SJCRH30 (cell line): ENCODE measurements around the gene ELAVL2. TPM values are rescaled to one million over a fixed set of nuclear protein-coding genes. Genes with fewer than 3 reads are reported as not detected.

Experiments
- DNase-seq, 2 experiments: peaks; one replicate each; pipeline ENCODE4 v3.0.0-alpha.2; 2015 to 2020
- H3K27ac ChIP-seq: fragments of 250-450 bp; sonication (Bioruptor Pico); 2 replicates; pipeline ENCODE4 v1.5.1; 2020; ENCODE audit warnings: mild to moderate bottlenecking, moderate library complexity
- H3K27me3 ChIP-seq: fragments of 250-450 bp; sonication (Bioruptor Pico); 2 replicates; pipeline ENCODE4 v1.5.1; 2020; ENCODE audit warnings: mild to moderate bottlenecking, moderate library complexity
- H3K36me3 ChIP-seq: fragments of 250-450 bp; sonication (Bioruptor Pico); 2 replicates; pipeline ENCODE4 v1.5.1; 2020; ENCODE audit warnings: mild to moderate bottlenecking, moderate library complexity
- H3K4me1 ChIP-seq: fragments of 250-450 bp; sonication (Bioruptor Pico); 2 replicates; pipeline ENCODE4 v1.5.1; 2020; ENCODE audit warnings: mild to moderate bottlenecking, moderate library complexity
- H3K4me3 ChIP-seq: fragments of 250-450 bp; sonication (Bioruptor Pico); 2 replicates; pipeline ENCODE4 v1.5.1; 2020; ENCODE audit warnings: mild to moderate bottlenecking, moderate library complexity
- H3K9me3 ChIP-seq: fragments of 250-450 bp; sonication (Bioruptor Pico); replicated peaks from 2 replicates; pipeline ENCODE4 v1.5.1; 2020; ENCODE audit warnings: mild to moderate bottlenecking, moderate library complexity
- total RNA-seq: library from RNA; depleted of rRNA; stranded (reverse); fragments of >200 nt; shearing (Covaris generic); gene quantifications from 2 replicates; pipeline ENCODE4 v1.2.3, GENCODE V29; 2014; rRNA removed

ELAVL2 gene
- total RNA-seq = 29.1 and 29.2 TPM in 2 replicates

DNA sequence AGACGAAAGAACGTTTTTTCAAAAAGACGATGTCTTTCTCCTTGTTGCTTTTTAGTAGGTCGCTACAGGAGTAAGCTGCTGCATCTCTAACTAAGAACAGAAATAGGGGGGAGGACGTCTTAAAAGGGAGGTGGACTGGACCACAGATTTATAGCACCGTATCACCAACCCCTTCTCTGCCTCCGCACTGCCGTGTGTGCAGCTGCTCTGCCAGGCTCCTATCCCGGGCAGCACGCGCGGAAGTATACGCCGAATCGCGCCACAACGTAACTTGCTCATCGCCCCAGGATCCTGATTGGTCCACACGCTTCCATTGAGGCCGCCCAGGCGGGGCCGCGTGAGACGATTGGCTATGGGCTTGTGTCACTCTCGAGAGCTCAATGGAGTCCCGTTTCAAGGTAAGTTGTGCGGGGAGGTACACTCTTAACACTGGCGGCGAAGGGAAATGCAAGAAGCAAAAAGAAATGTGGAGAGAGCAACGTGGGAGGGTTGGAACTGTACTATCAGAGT, at the start of gene ELAVL2:
Gene ELAVL2, minus strand, starts transcription at position 121 of the 510 bp plus-strand sequence. CDS start 64,006 bp downstream, outside the sequence.
- H3K27me3 ChIP-seq = no peaks in the 10 kb centered on the region
- peak within 1 kb of the TSS; percentile 62 for H3K4me3 ChIP-seq
- H3K4me1 ChIP-seq = no peaks in the 10 kb centered on the region
- peak within 1 kb of the TSS; percentile 31 for H3K27ac ChIP-seq
- DNase-seq = peak; percentile 98
- H3K9me3 ChIP-seq = no peaks in the 10 kb centered on the region
- H3K36me3 ChIP-seq = no peaks in the 10 kb centered on the region

DNA sequence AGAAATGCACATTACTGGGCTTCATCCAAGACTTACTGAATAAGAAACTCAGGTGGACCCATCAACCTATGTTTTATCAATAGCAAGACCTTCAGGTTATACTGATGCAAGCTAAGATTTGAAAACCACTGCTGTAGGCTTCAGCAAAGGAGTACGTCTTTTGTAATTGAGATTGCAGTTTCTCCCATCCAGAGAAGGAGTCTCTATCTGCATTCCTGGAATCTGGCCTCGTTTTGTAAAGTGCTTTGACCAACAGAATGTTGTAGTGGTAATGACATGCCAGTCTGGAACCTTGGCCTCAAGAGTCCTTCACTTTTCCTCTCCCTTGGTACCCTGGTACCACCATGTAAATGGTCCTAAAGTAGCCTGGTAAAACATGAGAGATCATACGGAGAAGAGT, 32.2 kb upstream of the ELAVL2 start:
- H3K9me3 ChIP-seq = no peaks in the 10 kb centered on the region
- H3K4me1 ChIP-seq = no peaks in the 10 kb centered on the region
- no peak overlapping the region for H3K27ac ChIP-seq
- no peak for DNase-seq
- no peaks in the 10 kb centered on the region for H3K27me3 ChIP-seq
- no peak overlapping the region for H3K4me3 ChIP-seq
- no peaks in the 10 kb centered on the region for H3K36me3 ChIP-seq

DNA sequence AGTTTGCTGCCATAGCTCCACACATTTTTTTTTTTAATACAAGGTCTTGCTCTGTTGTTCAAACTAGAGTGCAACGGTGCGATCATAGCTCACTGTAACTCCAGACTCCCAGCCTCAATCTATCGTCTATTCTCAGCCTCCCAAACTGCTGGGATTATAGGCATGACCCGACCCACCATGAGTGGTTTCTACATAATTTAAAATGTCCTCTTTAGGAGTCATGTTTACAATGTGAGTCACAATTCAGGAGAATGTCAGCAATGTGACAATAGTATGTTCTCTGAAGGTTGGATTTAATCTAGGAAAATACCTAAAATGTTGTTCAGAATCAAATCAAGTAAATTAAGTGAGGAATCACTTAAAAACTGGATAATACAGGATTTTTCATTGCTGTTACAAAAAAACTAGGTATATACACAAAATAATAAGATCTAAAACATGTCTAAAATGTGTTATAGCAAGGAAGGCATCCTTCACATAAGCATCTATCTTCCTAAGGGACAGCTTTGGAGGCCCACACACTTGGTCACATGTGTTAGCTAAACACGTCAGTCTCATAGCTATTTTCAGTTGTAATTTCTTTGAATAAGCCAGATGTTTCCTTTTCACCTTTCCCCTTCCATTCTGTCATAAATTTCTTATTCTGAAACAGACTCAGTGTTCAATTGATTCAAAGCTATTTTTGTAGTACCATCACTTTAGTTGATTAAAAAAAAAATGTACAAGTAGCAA, 30.0 kb upstream of the ELAVL2 start:
- H3K27ac ChIP-seq = no peak overlapping the region
- H3K36me3 ChIP-seq = no peaks in the 10 kb centered on the region
- no peak overlapping the region for H3K4me3 ChIP-seq
- H3K9me3 ChIP-seq = no peaks in the 10 kb centered on the region
- no peak for DNase-seq
- H3K27me3 ChIP-seq = no peaks in the 10 kb centered on the region
- H3K4me1 ChIP-seq = no peaks in the 10 kb centered on the region

DNA sequence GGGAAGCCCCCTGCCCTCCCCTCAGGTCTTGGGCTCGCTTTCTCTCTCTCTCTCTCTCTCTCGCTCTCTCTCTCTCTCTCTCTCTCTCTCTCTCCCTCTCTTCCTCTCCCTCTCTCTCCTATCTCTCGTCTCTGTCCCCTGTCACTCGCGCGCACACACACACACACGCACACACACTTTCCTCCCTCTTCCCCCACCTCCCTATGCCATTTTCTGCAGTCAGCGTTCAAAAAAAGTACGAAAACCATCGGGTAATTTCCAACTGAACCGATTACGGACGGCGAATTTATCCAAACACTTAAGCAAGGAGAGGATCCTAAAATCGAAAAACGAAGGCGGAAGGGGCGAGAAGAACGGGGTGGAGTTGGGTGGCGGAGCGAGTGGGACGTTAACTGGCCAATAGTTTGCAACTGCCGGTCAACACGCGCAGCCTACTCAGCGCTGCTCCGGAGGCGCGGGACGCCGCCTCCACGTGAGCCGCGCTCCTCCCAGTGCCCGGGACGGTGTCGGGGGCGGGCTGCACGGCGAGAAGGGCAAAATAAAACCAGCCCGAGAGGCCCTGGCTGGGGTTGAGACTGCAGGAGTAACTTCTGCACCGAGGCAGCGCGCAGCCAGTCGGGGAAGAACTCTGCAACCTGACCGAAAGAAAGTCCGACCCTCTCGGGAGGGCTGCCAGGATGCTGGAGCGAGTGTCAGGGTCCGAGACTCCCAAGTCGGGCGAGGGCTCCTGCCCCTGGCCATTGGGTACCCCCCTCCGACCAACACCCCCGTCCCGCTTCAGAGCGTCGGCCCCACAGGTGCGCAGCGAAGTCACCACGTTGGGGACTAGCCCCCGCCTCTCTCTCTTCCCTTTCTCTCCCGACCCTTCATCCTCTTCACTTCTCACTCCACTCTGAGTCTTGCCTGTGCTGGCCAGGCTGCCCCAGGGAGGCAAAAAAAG, 24.9 kb upstream of the ELAVL2 start:
- H3K4me1 ChIP-seq = no peaks in the 10 kb centered on the region
- no peaks in the 10 kb centered on the region for H3K27me3 ChIP-seq
- H3K9me3 ChIP-seq = no peaks in the 10 kb centered on the region
- H3K4me3 ChIP-seq = peak overlapping the region; percentile 69
- peak overlapping the region; percentile 17; the same call in 1 of the 2 replicates for H3K27ac ChIP-seq
- no peaks in the 10 kb centered on the region for H3K36me3 ChIP-seq
- DNase-seq = peak; percentile 66 to 76

DNA sequence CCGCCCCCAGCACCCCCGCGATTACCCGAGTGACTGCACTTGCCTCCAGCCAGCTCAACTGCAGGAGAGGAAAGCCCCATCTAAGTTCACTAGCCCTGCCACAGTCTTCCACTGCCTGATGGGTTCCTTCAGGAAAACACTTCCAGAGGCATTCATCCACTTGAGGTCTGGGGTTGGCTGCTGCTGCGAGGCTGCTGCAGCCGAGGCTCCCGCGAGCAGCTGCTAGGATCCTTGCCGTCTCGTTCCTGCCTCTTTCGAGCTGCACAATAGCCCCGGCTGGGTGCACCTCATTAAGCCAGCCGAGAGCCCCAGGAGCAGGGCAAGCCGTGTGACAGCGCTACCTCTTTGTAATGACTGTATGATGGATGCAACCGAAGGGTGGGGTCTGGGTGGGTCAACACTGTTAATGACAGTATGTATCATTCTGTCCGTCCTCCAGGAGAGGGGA, 24.2 kb upstream of the ELAVL2 start:
- no peaks in the 10 kb centered on the region for H3K27me3 ChIP-seq
- peak overlapping the region; percentile 69 for H3K4me3 ChIP-seq
- H3K9me3 ChIP-seq = 0 out of 2 replicates have a peak, but pooled peaks cover under 1% of the 10 kb centered on the region
- peak overlapping the region; percentile 17; the same call in 1 of the 2 replicates for H3K27ac ChIP-seq
- H3K4me1 ChIP-seq = no peaks in the 10 kb centered on the region
- H3K36me3 ChIP-seq = no peaks in the 10 kb centered on the region
- DNase-seq = peak; percentile 66 to 76

DNA sequence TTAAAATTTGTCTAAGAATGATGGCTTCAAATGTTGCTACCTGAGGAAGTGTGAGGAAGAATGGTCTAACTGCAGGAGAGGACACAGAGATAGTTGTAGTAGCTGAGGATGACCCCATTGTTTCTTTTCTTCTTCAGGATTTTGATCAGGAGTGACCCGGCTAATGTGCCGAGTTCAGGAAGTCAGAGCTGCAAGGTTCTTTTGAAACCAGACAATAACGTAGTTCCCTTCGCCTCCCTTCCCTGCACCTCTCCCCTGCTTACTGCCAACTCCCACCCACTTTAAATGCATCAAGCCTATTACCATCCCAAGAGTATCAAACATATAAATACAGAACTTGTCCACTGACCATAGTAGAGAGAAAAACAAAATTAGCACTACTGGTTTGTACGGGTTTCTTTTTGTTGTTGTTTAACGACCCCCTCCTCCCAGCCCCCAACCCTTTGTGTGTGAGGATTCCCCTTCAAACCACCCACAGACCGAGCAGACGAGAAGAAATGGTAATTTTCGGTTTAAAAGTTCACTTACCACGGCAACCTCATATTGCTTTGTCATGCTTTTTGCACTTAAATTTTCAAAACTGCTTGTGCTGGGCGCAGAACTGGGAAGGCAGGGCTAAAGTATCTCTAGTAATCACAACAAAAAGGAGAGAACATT, 23.5 kb upstream of the ELAVL2 start:
- no peaks in the 10 kb centered on the region for H3K4me1 ChIP-seq
- no peaks in the 10 kb centered on the region for H3K27me3 ChIP-seq
- peak in 1 of 2 experiments; percentile 27 for DNase-seq
- 0 out of 2 replicates have a peak, but pooled peaks cover 3% of the 10 kb centered on the region for H3K9me3 ChIP-seq
- H3K4me3 ChIP-seq = peak overlapping the region; percentile 69
- H3K27ac ChIP-seq = peak overlapping the region; percentile 38
- no peaks in the 10 kb centered on the region for H3K36me3 ChIP-seq

DNA sequence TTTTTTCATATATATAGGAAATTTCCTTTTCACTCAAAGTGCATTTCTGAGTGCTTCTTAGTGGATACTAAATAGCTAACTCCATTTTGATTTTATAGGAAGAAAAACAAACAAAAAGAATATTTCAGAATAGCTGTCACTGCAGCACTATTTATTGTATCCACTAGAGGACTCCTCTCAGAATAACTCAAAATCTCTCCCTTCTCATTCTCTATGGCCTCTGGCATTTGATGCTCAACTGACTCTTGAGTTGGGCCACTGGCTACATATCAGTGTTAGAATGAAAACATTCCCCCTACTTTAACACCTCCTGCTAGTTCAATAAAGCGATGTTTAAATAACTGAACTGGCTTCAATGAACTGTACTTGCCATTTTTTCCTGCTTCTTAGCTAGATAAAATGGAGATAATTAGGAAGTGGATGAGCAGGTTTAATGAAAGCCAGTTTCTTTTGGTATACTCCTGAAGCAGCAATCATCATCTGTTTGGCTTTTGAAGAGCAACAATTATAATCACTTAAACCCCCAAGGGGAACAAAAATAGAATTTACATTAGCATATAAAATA, 16.6 kb upstream of the ELAVL2 start:
- H3K4me3 ChIP-seq = no peak overlapping the region
- DNase-seq = no peak
- H3K27ac ChIP-seq = no peak overlapping the region
- no peaks in the 10 kb centered on the region for H3K4me1 ChIP-seq
- H3K27me3 ChIP-seq = no peaks in the 10 kb centered on the region
- 0 out of 2 replicates have a peak, but pooled peaks cover 3% of the 10 kb centered on the region for H3K9me3 ChIP-seq
- H3K36me3 ChIP-seq = no peaks in the 10 kb centered on the region

DNA sequence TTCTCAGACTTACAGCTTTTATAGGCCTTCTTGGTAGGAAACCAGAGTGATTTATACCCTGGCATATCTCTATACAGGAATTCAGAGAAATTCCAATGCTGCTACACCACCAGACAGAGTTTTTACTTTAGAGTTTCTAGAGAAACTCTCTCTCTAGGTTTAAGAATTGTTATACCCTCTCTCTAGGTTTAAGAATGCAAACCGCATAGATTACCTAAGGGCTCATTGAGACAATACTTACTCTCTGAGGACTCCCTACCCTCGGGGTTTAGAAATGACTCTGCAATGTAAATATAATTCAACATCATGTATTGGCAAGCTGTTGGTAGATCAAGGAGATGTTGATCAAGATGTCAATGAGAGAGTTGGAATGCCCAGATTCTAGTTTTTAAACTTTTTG, 15.3 kb upstream of the ELAVL2 start:
- DNase-seq = no peak
- H3K27ac ChIP-seq = no peak overlapping the region
- 0 out of 2 replicates have a peak, but pooled peaks cover 3% of the 10 kb centered on the region for H3K9me3 ChIP-seq
- H3K4me3 ChIP-seq = no peak overlapping the region
- no peaks in the 10 kb centered on the region for H3K36me3 ChIP-seq
- no peaks in the 10 kb centered on the region for H3K27me3 ChIP-seq
- no peaks in the 10 kb centered on the region for H3K4me1 ChIP-seq

DNA sequence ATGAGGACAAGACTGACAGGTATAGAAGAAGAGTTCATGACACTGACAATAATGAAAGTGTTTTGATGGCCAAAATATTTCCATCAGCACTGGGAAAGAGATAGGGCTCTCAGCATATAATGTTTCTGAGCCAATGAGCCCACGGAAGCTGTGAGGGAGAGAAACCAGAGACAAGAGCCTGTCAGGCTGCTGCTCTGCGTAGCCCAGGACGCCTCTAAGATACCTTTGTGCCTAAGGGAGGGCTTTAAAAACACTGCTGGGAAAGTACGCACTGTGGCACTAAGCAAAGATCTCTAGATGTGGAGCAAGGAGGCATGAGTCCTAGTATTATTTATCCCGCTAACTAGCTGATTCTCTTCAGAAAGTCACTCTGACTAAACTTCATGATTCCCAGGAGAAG, 11.0 kb upstream of the ELAVL2 start:
- Histone ChIP-seq H3K4me3 (no peak overlapping the region), H3K36me3 (no peaks in the 10 kb centered on the region), H3K4me1 (no peaks in the 10 kb centered on the region), H3K27me3 (no peaks in the 10 kb centered on the region), H3K9me3 (no peaks in the 10 kb centered on the region), H3K27ac (no peak overlapping the region)
- no peak for DNase-seq

DNA sequence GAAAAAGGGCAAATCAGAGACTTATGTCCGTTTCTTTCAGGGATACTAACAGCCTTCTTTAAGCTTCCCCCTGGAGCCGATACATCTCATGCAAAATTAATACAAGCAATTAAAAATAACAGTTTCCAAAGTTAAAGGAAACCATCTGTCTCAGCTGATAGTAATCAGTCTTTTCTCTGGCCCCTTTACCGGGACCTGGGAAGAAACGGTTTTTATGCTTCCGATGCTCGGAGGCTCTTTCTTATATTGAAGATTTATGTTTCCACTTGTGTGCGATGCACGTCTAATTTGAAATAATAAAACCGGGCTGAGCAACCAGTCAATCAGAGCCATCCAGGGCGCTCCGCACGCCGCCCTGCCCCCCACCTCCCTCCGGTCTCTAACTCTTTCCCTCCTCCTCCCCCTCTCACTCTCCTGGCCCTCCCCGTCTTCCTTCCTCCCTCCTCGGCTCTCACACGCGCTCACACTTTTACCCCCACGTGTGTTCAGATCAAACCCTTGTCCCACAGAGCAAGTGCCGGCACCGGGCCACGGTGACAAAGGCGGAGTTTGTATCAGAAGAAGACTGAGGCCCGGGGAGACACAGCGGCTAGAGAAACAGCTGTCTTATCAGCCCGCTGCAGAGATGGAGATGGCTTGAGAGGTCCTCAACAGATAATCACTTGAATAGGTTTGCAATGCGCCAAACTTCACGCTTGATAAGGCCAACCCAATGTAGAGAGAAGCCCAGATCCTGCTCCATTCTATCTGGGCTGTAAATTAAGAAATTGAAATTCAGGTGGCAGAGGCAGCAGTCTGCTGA, 5.1 kb upstream of the ELAVL2 start:
- Histone ChIP-seq H3K9me3 (no peaks in the 10 kb centered on the region), H3K4me3 (no peak overlapping the region), H3K27ac (no peak overlapping the region), H3K4me1 (no peaks in the 10 kb centered on the region), H3K27me3 (no peaks in the 10 kb centered on the region), H3K36me3 (no peaks in the 10 kb centered on the region)
- DNase-seq = no peak

DNA sequence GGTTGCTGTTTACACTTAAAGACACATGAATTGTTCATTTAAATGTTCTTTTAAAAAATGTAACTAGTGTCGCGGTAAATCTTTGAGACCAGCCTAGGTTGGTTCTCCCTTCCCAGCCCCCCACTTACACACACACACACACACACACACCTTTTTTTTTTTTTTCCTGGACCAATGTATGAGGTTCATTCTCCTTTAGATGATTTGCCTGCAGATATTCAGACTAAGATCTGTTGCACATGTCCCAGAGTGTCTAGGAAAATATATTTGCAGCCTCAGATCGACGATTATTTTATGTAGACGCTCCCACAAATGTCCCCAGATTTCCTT, 4.4 kb upstream of the ELAVL2 start:
- no peaks in the 10 kb centered on the region for H3K9me3 ChIP-seq
- H3K4me3 ChIP-seq = no peak overlapping the region
- no peak overlapping the region for H3K27ac ChIP-seq
- no peak for DNase-seq
- H3K36me3 ChIP-seq = no peaks in the 10 kb centered on the region
- no peaks in the 10 kb centered on the region for H3K4me1 ChIP-seq
- no peaks in the 10 kb centered on the region for H3K27me3 ChIP-seq

DNA sequence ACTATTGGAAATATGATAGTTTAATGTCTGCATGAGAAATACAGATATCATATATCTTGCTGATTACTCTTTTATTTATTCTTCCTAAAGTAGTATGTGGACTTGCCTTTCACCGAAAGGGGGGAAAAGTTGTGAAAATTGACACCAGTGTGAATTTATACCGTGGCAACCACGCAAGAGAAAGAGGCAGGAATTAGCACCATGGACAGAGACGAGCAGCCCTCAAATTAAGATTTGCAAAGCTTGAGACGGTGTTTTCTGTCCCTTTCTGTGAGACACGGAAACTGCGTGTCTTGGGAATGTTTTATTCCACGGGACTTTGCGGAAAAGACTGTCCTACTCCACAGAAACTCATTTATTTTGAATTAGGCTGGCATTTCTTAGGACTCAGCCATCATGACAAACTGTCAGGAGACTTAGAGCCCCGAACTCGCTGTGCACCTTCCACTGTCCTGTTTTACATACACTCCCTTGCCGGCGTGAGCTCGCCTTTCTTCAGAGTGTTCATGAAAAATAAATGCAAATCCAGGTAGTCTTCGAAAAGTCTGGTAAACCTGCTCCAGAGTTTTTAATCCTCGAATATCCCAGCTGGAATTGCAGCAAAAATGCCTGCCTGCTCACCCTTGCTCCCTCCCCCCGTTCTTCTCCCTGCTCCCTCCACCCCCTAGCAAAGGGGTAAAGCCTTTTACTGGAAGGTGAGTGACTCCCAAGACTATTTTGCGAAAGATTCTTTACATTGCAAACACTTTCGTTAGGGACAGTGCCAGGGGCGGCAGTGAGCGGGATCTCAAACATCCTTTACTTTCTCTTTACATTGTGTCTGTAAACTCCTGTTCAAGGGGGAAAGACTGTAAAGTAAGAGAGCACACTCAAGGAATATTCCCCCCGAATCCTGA, 3.8 kb upstream of the ELAVL2 start:
- no peaks in the 10 kb centered on the region for H3K4me1 ChIP-seq
- peak; percentile 33 to 68 for DNase-seq
- no peaks in the 10 kb centered on the region for H3K27me3 ChIP-seq
- no peaks in the 10 kb centered on the region for H3K9me3 ChIP-seq
- no peak overlapping the region for H3K27ac ChIP-seq
- no peak overlapping the region for H3K4me3 ChIP-seq
- H3K36me3 ChIP-seq = no peaks in the 10 kb centered on the region

DNA sequence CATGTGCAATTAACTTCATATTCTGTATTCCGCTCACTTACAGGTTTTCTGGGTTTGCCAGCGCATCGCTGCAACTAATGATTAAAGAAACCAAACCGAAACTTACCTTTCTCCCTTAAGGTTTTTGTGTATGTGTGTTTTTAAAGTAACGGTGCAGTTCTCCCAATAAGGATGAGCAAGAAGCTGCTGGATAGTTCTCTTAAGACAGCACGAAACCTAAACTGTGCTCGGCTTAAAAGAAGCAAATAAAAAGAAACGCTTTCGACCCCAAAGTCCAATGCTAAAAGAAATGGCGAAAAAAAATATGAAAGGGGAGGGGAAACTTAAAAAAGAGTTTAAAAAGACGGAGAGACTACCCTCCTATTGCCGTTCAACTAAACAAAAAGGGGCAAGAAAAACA, 340 bp downstream of the ELAVL2 start:
- Histone ChIP-seq H3K4me3 (peak overlapping the region; percentile 62), H3K4me1 (no peaks in the 10 kb centered on the region), H3K27ac (peak overlapping the region; percentile 31), H3K36me3 (no peaks in the 10 kb centered on the region), H3K9me3 (no peaks in the 10 kb centered on the region), H3K27me3 (no peaks in the 10 kb centered on the region)
- DNase-seq = peak in 1 of 2 experiments; percentile 40
